HEK293 (cell line): ENCODE measurements around the gene PIP4K2C.

ENCODE experiments used
- HOXD13 ChIP-seq: sonication (generic); formaldehyde crosslinking; IDR thresholded peaks from 2 replicates; pipeline ENCODE4 v1.8.0; 2022; ENCODE audit warnings: missing genetic modification reagents, borderline replicate concordance
- KLF10 ChIP-seq: fragments of 450-650 bp; IDR thresholded peaks from 2 replicates; pipeline ENCODE4 v1.5.1; 2018; ENCODE audit warnings: missing biosample characterization, mild to moderate bottlenecking, missing genetic modification characterization
- MEIS1 ChIP-seq: sonication (generic); formaldehyde crosslinking; IDR thresholded peaks from 2 replicates; pipeline ENCODE4 v1.8.1; 2022; ENCODE audit warnings: missing genetic modification reagents, mild to moderate bottlenecking, borderline replicate concordance
- REPIN1 ChIP-seq: fragments of 450-650 bp; formaldehyde crosslinking; IDR thresholded peaks from 2 replicates; pipeline ENCODE4 v1.5.1; 2017; ENCODE audit warnings: missing biosample characterization, missing genetic modification characterization, low read depth
- ZBTB8A ChIP-seq: fragments of 450-650 bp; formaldehyde crosslinking; IDR thresholded peaks from 2 replicates; pipeline ENCODE4 v1.5.1; 2016; ENCODE audit warnings: missing biosample characterization, missing genetic modification characterization
- ZFP3 ChIP-seq: fragments of 450-650 bp; formaldehyde crosslinking; IDR thresholded peaks from 2 replicates; pipeline ENCODE4 v1.5.1; 2016; ENCODE audit warnings: low read depth, missing biosample characterization, missing genetic modification characterization
- ZNF280C ChIP-seq: fragments of 450-650 bp; formaldehyde crosslinking; IDR thresholded peaks from 2 replicates; pipeline ENCODE4 v1.5.1; 2016; ENCODE audit warnings: missing biosample characterization, missing genetic modification characterization
- ZNF302 ChIP-seq: fragments of 450-650 bp; formaldehyde crosslinking; IDR thresholded peaks from 2 replicates; pipeline ENCODE4 v1.5.1; 2016; ENCODE audit warnings: missing biosample characterization, missing genetic modification characterization, low read depth
- ZNF530 ChIP-seq: fragments of 450-650 bp; formaldehyde crosslinking; IDR thresholded peaks from 2 replicates; pipeline ENCODE4 v1.5.1; 2016; ENCODE audit warnings: low read depth, missing biosample characterization, missing genetic modification characterization
- ZSCAN18 ChIP-seq: fragments of 450-650 bp; formaldehyde crosslinking; IDR thresholded peaks from 2 replicates; pipeline ENCODE4 v1.5.1; 2016; ENCODE audit warnings: missing biosample characterization, missing genetic modification characterization
- TF ChIP-seq, protein P1 (sequence below): fragments of 450-650 bp; formaldehyde crosslinking; IDR thresholded peaks from 2 replicates; pipeline ENCODE4 v1.5.1; 2016; ENCODE audit warnings: missing biosample characterization, missing genetic modification characterization
- TF ChIP-seq, protein P2 (sequence below): fragments of 450-650 bp; formaldehyde crosslinking; IDR thresholded peaks from 2 replicates; pipeline ENCODE4 v1.5.1; 2016; ENCODE audit warnings: missing biosample characterization, missing genetic modification characterization

GRCh38 chr12:57545809-57546437 is 45.1 kb upstream of the PIP4K2C start:
- TF ChIP-seq HOXD13 (CRISPR knock-in tag) (no peak), ZNF530 (tag by site-specific recombination) (no peak), ZSCAN18 (tag by site-specific recombination) (no peak), REPIN1 (tag by site-specific recombination) (no peak), ZNF302 (tag by site-specific recombination) (no peak), ZFP3 (no peak), ZNF280C (tag by site-specific recombination) (no peak), KLF10 (tag by site-specific recombination) (no peak), MEIS1 (CRISPR knock-in tag) (no peak), ZBTB8A (tag by site-specific recombination) (no peak)
- TF ChIP-seq, protein P1, sequence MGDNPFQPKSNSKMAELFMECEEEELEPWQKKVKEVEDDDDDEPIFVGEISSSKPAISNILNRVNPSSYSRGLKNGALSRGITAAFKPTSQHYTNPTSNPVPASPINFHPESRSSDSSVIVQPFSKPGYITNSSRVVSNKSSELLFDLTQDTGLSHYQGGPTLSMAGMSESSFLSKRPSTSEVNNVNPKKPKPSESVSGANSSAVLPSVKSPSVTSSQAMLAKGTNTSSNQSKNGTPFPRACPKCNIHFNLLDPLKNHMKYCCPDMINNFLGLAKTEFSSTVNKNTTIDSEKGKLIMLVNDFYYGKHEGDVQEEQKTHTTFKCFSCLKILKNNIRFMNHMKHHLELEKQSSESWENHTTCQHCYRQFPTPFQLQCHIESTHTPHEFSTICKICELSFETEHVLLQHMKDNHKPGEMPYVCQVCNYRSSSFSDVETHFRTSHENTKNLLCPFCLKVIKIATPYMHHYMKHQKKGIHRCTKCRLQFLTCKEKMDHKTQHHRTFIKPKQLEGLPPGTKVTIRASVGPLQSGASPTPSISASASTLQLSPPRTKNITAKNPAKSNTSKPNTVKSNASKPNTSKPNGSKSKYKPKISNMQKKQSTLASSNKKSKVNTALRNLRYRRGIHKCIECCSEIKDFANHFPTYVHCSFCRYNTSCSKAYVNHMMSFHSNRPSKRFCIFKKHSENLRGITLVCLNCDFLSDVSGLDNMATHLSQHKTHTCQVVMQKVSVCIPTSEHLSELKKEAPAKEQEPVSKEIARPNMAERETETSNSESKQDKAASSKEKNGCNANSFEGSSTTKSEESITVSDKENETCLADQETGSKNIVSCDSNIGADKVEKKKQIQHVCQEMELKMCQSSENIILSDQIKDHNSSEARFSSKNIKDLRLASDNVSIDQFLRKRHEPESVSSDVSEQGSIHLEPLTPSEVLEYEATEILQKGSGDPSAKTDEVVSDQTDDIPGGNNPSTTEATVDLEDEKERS = no peak
- TF ChIP-seq, protein P2, sequence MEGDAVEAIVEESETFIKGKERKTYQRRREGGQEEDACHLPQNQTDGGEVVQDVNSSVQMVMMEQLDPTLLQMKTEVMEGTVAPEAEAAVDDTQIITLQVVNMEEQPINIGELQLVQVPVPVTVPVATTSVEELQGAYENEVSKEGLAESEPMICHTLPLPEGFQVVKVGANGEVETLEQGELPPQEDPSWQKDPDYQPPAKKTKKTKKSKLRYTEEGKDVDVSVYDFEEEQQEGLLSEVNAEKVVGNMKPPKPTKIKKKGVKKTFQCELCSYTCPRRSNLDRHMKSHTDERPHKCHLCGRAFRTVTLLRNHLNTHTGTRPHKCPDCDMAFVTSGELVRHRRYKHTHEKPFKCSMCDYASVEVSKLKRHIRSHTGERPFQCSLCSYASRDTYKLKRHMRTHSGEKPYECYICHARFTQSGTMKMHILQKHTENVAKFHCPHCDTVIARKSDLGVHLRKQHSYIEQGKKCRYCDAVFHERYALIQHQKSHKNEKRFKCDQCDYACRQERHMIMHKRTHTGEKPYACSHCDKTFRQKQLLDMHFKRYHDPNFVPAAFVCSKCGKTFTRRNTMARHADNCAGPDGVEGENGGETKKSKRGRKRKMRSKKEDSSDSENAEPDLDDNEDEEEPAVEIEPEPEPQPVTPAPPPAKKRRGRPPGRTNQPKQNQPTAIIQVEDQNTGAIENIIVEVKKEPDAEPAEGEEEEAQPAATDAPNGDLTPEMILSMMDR (tag by site-specific recombination) = no peak
